ENCODE results near the gene UBE3C.
A peak's percentile ranks its signal among the peaks of the same experiment; 100 is the strongest.
"Not testable (repeated sequence)": the region's sequence is repeated elsewhere in the genome, so short reads cannot be mapped to it uniquely, and the experiment has no call there.

Gene UBE3C

GRCh38 chr7:157241631-157242030 lies 102.9 kb downstream of the UBE3C start:
- DNase-seq: no peak

- DNase-seq: no peak
These were observed 106.0 kb downstream of the UBE3C start for GRCh38 chr7:157244516-157245294.

DNA sequence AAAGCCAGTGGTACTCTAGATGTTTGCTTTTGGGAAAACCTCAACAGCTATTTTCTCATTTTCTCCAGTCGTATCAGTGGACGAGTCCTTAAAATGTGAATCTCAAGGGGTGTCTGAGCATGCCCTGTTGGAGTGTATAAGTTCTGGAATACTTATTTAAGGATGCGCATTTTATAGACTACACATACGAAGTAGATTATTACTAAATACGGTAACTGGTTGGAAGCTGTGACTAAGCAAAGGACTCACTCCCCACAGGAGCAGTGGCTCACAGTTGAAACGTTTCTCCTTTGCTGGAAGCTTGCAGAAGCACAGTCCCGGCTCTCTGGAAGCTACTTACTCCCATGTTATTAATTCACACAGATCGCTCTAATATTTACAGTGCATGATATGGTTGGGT lies 107.3 kb downstream of the UBE3C start:
- no peak for DNase-seq

DNA sequence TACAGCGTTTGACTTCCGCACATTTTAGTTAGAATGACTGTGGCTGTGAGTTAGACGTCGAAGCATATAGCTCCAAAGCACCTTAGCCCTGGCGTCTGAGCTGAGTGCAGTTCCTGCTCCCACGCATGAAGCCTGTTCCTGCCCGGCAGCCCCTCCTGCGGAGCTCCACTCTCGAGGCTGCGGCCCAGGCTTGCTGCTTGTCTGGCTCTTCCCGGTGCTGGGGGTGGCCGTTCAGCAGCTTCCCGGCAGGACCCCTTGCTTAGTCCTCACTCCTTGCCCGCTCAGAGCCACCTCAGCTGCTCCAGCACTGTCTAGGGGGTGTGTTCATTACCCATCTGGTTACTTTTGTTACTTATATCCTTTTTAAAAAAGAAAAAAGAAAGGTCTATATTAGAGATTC lies 109.9 kb downstream of the UBE3C start:
- no peak for DNase-seq

GRCh38 chr7:157250605-157251228 lies 112.0 kb downstream of the UBE3C start:
- peak; percentile 29 for DNase-seq

DNA sequence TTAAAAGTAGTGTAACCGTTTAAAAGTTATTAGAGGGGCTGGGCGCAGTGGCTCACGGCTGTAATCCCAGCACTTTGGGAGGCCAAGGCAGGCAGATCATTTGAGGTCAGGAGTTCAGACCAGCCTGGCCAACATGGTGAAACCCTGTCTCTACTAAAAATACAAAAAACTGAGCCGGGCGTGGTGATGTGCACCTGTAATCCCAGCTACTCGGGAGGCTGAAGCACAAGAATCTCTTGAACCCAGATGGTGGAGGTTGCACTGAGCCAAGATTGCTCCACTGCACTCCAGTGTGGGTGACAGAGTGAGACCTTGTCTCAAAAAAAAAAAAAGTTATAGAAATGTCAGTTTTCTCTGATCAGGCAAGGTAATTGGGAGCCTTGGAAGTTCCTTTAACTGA lies 113.1 kb downstream of the UBE3C start:
- DNase-seq: not testable (repeated sequence)

DNA sequence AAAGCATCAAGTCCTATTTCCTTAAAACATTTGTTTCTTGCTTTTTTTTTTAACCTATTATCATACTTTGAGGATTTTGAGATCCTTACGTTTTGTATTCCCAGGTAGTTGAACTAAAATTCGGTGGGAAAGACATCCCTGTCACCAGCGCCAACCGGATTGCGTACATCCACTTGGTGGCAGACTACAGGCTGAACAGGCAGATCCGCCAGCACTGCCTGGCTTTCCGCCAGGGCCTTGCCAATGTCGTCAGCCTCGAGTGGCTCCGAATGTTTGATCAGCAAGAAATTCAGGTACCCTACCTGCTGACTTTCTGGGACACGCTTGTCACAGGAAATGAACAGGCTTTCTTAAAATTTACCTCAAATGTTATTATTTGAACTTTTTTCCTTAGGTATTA lies 115.1 kb downstream of the UBE3C start:
- no peak for DNase-seq

- DNase-seq: not testable (repeated sequence)
These were observed 116.1 kb downstream of the UBE3C start for GRCh38 chr7:157254781-157255180.

DNA sequence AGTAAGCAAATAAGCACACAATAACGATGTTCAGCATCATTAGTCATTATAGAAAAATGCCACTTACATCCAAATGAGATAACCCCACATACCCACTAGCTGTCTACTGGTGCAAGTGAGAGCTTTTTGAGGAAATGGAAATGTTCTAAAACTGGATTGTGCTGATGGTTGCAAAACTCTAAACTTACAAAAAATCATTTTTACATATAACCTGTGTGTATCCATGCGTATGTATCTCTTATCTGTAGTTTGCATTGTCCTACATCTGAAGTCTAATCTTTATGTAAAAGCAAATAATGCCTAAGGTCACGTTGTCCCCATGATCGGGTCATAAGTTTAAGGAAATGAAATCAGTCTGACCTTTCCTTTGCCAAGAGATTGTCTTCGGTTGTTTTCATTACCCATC lies 116.5 kb downstream of the UBE3C start:
- DNase-seq: no peak

GRCh38 chr7:157263156-157263555 lies 124.4 kb downstream of the UBE3C start:
- no peak for DNase-seq

DNA sequence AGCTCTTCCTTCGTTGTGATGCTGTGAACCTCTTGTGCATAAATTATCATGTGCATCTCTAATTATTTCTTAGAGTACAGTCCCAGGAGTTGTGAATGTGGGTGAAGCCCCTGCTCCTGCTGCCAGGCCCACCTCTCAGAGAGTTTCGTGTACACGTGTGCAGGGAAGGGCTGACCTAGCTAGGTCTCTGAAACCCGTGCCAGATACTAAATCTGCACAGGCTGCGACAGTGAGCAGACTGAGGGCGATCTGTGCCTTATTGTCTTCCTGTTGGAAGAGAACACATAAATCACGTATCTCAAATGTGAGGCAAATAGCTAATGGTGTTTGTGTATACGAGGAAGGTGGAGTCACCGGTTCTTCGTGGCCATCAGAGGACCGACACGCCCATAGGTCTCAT lies 126.3 kb downstream of the UBE3C start:
- DNase-seq: no peak

DNA sequence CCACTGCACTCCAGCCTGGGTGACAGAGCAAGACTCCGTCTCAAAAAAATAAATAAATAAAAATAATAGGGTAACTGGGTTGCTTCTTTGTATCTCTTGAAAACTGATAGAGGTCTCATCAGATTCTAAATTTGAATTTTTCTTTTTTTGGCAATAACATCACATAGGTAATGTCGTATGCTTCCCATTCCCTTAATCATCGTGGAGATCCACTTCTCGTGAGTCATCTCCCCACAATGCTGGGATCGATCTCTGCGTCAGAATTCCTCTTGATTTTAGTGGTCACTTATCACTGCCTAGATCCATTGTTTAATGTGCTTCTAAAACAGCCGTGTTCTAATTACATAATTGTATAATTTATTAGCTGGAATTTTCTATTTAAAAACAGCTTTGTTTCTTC lies 127.5 kb downstream of the UBE3C start:
- DNase-seq: no peak

- DNase-seq: no peak
These were observed 128.8 kb downstream of the UBE3C start for GRCh38 chr7:157267516-157267915.

DNA sequence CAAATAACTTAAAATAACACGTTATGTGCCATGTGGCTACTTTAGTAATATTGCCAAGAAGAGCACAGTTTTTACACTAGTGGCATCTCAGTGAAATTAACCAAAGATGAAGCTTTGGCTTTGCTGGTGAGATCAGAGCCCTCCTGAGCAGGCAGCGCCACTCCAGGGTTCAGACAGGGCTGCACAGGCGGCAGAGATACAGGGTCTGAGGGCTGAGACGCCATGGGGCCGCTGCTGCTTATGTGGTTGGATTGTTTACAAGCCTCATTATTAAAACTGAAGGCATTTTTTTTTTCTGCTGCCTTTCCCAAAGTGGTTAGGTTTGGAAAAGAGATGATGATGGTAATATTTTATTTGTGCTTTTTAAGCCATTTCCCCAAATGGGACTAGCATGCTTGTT lies 129.2 kb downstream of the UBE3C start:
- DNase-seq: no peak

GRCh38 chr7:157268540-157268939 lies 129.8 kb downstream of the UBE3C start:
- DNase-seq: no peak

- no peak for DNase-seq
These were observed 130.8 kb downstream of the UBE3C start for GRCh38 chr7:157269341-157270059.

GRCh38 chr7:157270060-157270444 lies 131.3 kb downstream of the UBE3C start:
- no peak for DNase-seq

GRCh38 chr7:157271315-157271990 lies 132.7 kb downstream of the UBE3C start:
- no peak for DNase-seq

DNA sequence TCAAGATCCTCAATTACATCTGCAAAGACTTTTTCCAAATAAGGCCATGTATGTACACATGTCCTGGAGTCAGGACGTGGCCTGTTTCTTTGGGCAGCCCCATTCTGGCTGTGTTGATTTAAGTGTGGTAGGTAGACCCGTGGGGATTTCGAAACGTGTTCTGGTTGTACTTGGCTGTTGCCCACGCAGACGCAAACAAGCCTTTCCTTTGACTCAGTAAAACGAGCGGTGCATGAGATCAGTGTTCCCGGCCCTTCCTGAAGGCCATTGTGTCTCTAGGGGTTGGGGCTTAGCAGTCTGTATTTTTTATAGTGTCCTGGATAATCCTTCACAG lies 133.2 kb downstream of the UBE3C start:
- no peak for DNase-seq

DNA sequence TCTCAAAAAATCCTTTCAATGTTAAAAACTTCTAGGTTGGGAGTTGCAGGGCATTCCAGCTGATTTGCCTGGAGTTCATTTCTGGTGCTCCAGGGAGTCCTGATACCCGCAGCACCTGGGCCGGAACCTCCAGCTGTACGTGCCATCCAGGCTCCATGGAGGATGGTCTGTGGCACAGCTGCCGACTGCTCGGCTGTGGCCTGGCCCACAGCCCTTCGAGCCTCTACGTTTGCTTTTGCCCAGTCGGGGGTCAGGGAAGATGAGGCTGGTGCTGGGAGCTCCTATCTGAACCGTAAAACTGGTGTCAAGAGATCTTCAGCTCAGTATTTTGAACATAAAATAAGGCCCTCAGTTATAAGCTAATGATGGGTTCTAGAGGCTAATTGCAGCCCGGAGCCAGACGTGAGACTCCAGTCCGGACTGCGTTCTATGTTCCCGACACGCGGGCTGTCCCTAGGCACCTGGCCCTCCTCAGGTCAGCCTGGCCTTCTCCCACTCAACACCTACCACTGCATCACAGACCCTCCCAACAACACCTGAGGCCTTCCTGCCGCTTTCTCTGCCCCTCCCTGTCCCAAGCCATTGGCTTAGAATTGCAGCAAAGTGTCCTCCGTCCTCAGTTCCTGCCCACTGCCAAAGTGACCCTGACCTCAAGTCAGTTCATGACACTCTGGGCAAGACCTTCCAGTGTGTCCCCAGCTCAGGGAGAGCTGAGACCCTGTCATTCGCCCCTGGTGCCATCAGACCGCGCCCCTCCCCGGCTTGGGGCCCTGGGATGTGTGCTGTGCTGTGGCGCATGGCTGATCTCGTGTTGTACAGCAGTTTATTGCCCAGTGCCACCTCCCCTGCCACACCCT lies 133.9 kb downstream of the UBE3C start:
- DNase-seq: no peak

- DNase-seq: peak; percentile 46
These were observed 134.7 kb downstream of the UBE3C start for GRCh38 chr7:157273208-157274093.
